GM20000 (cell line): ENCODE measurements around the gene LENEP.

Source experiments
- DNase-seq: peaks from one replicate; pipeline ENCODE4 v3.0.0; 2012; ENCODE audit warnings: low spot score
- CTCF ChIP-seq: IDR thresholded peaks from 2 replicates; pipeline ENCODE4 v1.5.1; 2012; ENCODE audit warnings: mild to moderate bottlenecking, control low read depth; ENCODE audit errors: extremely low read depth, missing control alignments

Gene LENEP

DNA sequence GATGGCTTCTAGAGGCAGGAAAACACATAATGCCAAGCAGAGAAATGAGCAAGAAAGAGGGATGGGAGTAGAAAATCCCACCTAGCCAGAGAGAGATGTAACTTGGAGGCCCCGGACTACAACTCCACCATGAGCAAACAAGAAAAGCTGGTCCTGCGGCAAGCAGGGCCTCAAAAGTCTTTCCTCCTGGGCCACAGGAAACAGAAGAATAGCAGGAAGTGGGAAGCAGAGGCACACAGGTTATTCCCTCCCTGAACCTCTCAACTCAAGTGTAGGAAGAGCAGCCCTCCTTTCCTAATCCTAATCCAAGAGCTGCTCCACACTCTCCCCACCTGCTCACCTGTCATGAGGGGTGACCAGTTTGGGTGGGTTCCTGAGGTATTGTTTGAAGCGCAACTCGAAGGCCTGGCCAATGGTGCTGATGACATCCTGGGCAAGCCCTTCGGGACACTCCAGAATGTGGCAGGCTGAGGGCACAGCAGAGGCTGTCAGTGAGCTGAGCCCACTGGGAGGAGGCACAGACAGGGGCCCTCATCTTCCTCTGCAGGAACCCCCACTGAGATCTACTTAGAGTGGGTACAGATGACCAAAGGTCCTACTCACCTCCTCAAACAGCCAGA lies 25.9 kb upstream of the LENEP start:
- no peak for TF ChIP-seq CTCF
- no peak for DNase-seq

DNA sequence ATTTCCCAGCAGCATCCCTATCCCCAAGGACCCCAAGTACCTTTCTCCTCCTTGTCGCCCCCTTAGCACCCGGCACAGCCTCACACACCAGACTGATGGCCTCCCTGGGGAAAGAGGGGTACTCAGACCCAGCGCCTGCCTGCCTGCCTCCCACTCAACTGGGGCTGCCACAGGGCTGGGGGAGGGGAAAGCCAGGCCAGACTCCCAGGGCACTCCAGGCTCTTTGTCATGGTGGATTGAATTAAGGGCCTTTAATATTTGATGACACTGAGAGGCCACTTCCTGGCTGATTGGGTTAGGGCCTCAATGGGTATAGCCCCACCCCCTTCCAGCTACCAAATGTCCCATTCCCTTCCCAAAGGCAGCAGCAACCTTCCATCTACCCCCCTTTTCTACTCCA lies 24.7 kb upstream of the LENEP start:
- no peak for TF ChIP-seq CTCF
- DNase-seq = no peak

- no peak for DNase-seq
- no peak for TF ChIP-seq CTCF
Observed at GRCh38 chr1:154969246-154969645, 24.1 kb upstream of the LENEP start.

DNA sequence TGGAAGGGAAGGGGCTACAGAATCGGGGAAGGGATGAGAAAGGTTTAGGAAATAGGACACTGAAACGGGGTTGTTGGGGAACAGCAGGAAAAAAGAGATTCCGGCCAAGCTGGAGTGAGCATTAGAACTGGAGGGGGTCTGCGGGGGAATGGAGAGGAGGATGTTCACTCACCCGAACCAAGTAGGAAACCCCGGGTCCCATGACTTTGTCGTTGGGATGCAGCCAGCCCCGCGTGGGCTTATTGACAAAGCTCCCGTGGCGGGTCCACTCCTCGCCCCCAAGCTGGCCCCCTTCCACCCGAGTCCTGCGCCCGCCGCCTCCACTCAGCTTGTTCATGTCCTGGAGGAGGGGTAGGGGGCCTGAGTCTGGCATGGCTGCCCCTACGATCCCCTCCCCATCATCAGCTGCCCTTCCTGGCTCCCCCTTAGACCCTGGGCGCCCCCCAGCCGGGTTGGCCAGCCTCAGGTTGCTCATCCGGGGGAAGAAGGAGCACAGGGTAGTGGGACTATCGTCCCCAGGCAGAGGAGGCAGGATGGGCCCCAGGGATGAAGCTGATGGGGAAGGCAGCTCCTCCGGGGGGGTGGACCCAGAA lies 23.4 kb upstream of the LENEP start:
- no peak for DNase-seq
- no peak for TF ChIP-seq CTCF

DNA sequence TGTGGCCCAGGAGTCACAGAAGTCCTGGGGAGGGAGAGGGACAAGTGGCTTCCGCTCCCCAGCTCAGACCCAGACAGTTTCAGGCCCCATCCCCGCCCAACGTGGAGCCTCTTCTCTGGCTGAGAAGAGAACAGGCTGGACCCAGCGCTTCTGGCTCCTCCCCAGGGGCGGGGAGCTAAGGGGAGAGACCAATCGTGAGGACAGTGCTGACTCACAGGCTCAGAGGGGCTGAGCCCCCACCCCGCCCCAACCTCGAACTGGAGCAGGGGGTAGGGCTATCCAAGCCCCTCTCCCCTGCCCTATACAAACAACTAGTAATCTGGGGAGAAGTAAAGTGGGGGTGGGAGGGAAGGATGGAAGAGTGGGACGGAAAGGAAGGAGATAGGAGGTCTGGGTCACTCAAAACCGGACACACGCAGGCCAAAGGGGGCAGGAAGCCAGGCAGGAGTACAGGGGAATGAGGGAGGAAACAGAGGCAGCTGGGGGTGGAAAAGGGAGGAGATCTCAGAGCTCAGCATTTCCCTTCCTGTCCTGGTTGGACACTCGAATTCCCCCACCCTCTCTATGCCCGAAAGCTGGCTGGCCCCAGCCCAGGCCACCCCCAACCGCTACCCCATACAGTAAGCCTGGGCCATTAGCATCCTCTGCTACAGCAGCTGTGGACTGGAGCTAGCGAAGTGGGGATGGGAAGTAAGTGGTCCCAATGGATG lies 22.6 kb upstream of the LENEP start, which contains the start of gene SHC1:
Gene SHC1, minus strand, starts transcription at position 117 of the 710 bp plus-strand sequence. CDS start 221 bp downstream, outside the sequence.
- peak; percentile 77 for DNase-seq
- TF ChIP-seq CTCF = no peak

GRCh38 chr1:154971341-154971998 lies 21.9 kb upstream of the LENEP start:
- DNase-seq = no peak
- no peak for TF ChIP-seq CTCF

DNA sequence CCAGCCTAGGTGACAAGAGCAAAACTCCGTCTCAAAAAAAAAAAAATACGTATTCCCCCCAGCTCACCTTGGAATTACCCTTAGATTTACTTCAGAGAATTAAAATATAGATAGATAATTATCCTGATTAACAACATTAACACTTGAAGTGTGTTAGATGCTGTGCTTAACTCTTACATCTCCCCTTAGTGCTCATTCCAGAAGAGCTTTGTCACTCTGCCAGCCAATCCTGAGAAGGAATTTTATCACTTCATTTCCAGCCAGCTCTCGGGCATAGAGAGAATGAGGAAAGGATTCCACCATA lies 21.2 kb upstream of the LENEP start:
- TF ChIP-seq CTCF = no peak
- DNase-seq = no peak
